ENCODE measurements around the gene KCTD3. TPM values are rescaled to one million over a fixed set of nuclear protein-coding genes. Genes with fewer than 3 reads are reported as not detected.

The KCTD3 gene
- polyA plus RNA-seq, 3 donors: 5.9 to 8.7 (median 6.7) TPM

- Histone ChIP-seq H3K36me3 (replicated peaks in 1 of 2; ENCODE audit: control insufficient read depth in 1 of 2, insufficient read depth in 2 of 2, low read length in 2 of 2) (peaks cover 2 to 10% of the 10 kb centered on the region in 2 donors), H3K27me3 (ENCODE audit: control insufficient read depth in 2 of 2, insufficient read depth in 2 of 2, low read length in 2 of 2) (no peaks in the 10 kb centered on the region), H3K4me1 (ENCODE audit: control insufficient read depth in 1 of 2, insufficient read depth in 2 of 2, low read length in 2 of 2) (no peaks in the 10 kb centered on the region), H4K20me1 (ENCODE audit: insufficient read depth, low read length) (no peaks in the 10 kb centered on the region), H3K9me3 (replicated peaks in 1 of 2; ENCODE audit: control insufficient read depth in 1 of 2, insufficient read depth in 1 of 2, low read length in 2 of 2) (no peaks in the 10 kb centered on the region), H3K4me3 (replicated peaks in 1 of 3; ENCODE audit: low read depth in 2 of 3, low read length in 3 of 3) (no peak overlapping the region), H3K9ac (ENCODE audit: insufficient read depth, low read length, poor library complexity, severe bottlenecking) (no peak overlapping the region), H3K79me2 (ENCODE audit: insufficient read depth, low read length) (no peaks in the 10 kb centered on the region), H3K27ac (ENCODE audit: low read depth in 1 of 2, low read length in 2 of 2) (no peak overlapping the region), H2AFZ (ENCODE audit: insufficient read depth, low read depth, low read length, poor library complexity, severe bottlenecking) (no peak overlapping the region), H3K4me2 (replicated peaks; ENCODE audit: extremely low read depth, low read length, poor library complexity, severe bottlenecking) (no peak overlapping the region)
- no peaks in the 10 kb centered on the region for H3K27me3 Mint-ChIP-seq (ENCODE audit: low read depth in 3 of 3)
- H3K4me1 Mint-ChIP-seq: no peaks in the 10 kb centered on the region
- no peak overlapping the region for H3K27ac Mint-ChIP-seq
- no peak overlapping the region for H3K4me3 Mint-ChIP-seq
- DNase-seq: no peak
- intact Hi-C loops (cut with micrococcal nuclease): no loop called here
- no peak for TF ChIP-seq CTCF (IDR thresholded peaks at IDR 0.05)
- H3K9me3 Mint-ChIP-seq: no peaks in the 10 kb centered on the region
- no CpG with 5 or more reads among the region's 3 CpGs for WGBS (ENCODE audit: insufficient coverage)
- H3K36me3 Mint-ChIP-seq: peaks cover 35 to 47% of the 10 kb centered on the region in 2 donors
Measured at GRCh38 chr1:215594640-215595039, 27.5 kb downstream of the KCTD3 start.

GRCh38 chr1:215595231-215595630, 28.1 kb downstream of the KCTD3 start:
- Histone ChIP-seq H3K27ac (ENCODE audit: low read depth in 1 of 2, low read length in 2 of 2) (no peak overlapping the region), H2AFZ (ENCODE audit: insufficient read depth, low read depth, low read length, poor library complexity, severe bottlenecking) (no peak overlapping the region), H4K20me1 (ENCODE audit: insufficient read depth, low read length) (no peaks in the 10 kb centered on the region), H3K4me1 (ENCODE audit: control insufficient read depth in 1 of 2, insufficient read depth in 2 of 2, low read length in 2 of 2) (no peaks in the 10 kb centered on the region), H3K79me2 (ENCODE audit: insufficient read depth, low read length) (no peaks in the 10 kb centered on the region), H3K4me2 (replicated peaks; ENCODE audit: extremely low read depth, low read length, poor library complexity, severe bottlenecking) (no peak overlapping the region), H3K9ac (ENCODE audit: insufficient read depth, low read length, poor library complexity, severe bottlenecking) (no peak overlapping the region), H3K27me3 (ENCODE audit: control insufficient read depth in 2 of 2, insufficient read depth in 2 of 2, low read length in 2 of 2) (no peaks in the 10 kb centered on the region), H3K9me3 (replicated peaks in 1 of 2; ENCODE audit: control insufficient read depth in 1 of 2, insufficient read depth in 1 of 2, low read length in 2 of 2) (no peaks in the 10 kb centered on the region), H3K4me3 (replicated peaks in 1 of 3; ENCODE audit: low read depth in 2 of 3, low read length in 3 of 3) (no peak overlapping the region), H3K36me3 (replicated peaks in 1 of 2; ENCODE audit: control insufficient read depth in 1 of 2, insufficient read depth in 2 of 2, low read length in 2 of 2) (peaks cover 2 to 10% of the 10 kb centered on the region in 2 donors)
- TF ChIP-seq CTCF (IDR thresholded peaks at IDR 0.05): no peak
- WGBS (ENCODE audit: insufficient coverage): no CpG with 5 or more reads among the region's 2 CpGs
- H3K27me3 Mint-ChIP-seq (ENCODE audit: low read depth in 3 of 3): no peaks in the 10 kb centered on the region
- H3K9me3 Mint-ChIP-seq: no peaks in the 10 kb centered on the region
- H3K36me3 Mint-ChIP-seq: peaks cover 35 to 47% of the 10 kb centered on the region in 2 donors
- no peak overlapping the region for H3K4me3 Mint-ChIP-seq
- no peaks in the 10 kb centered on the region for H3K4me1 Mint-ChIP-seq
- DNase-seq: no peak
- intact Hi-C loops (cut with micrococcal nuclease): no loop called here
- no peak overlapping the region for H3K27ac Mint-ChIP-seq

Data from CD14-positive monocyte (primary cell).